SK-N-MC (cell line): ENCODE results near the gene ATXN3L.

Source experiments
- EZH2 ChIP-seq: fragments of 200-600 bp; sonication (generic); IDR thresholded peaks from one replicate; pipeline ENCODE4 v1.6.1; 2017; ENCODE audit warnings: antibody characterized with exemption
- FOXP2 ChIP-seq: optimal IDR thresholded peaks from 2 replicates; pipeline ENCODE3; 2011; ENCODE audit warnings: mild to moderate bottlenecking, moderate library complexity; ENCODE audit not compliant: insufficient read depth; ENCODE audit errors: extremely low read length, control extremely low read depth
- POLR2AphosphoS5 ChIP-seq: IDR thresholded peaks from 2 replicates; pipeline ENCODE4 v1.6.1; 2012; ENCODE audit warnings: mild to moderate bottlenecking, low read depth, low read length, borderline replicate concordance

GRCh38 chrX:13270360-13270759 lies 49.5 kb downstream of the ATXN3L start:
- TF ChIP-seq EZH2, result no peak
- TF ChIP-seq POLR2AphosphoS5, result no peak
- TF ChIP-seq FOXP2, result no peak
